Measurements from ENCODE around the gene ANKRD13D.

The ANKRD13D gene

GRCh38 chr11:67332081-67332691, 43.1 kb downstream of the ANKRD13D start:
- no peak for DNase-seq

- DNase-seq: no peak
These were observed 48.2 kb downstream of the ANKRD13D start for GRCh38 chr11:67337257-67337656.

GRCh38 chr11:67344264-67344663, 55.2 kb downstream of the ANKRD13D start:
- no peak for DNase-seq

GRCh38 chr11:67345247-67345919, 56.3 kb downstream of the ANKRD13D start:
- no peak for DNase-seq

- no peak for DNase-seq
These were observed 57.1 kb downstream of the ANKRD13D start for GRCh38 chr11:67345920-67346819.

- DNase-seq: no peak
These were observed 59.1 kb downstream of the ANKRD13D start for GRCh38 chr11:67347964-67348749.

GRCh38 chr11:67349036-67349435, 59.9 kb downstream of the ANKRD13D start:
- DNase-seq: no peak

- no peak for DNase-seq
These were observed 60.4 kb downstream of the ANKRD13D start for GRCh38 chr11:67349457-67349856.

GRCh38 chr11:67349928-67350465, 60.9 kb downstream of the ANKRD13D start:
- DNase-seq: no peak

- DNase-seq: peak; percentile 69
These were observed 62.3 kb downstream of the ANKRD13D start for GRCh38 chr11:67351275-67352005.

Data from midbrain (tissue), 1 donor.